GM12864 (cell line): ENCODE measurements around the gene ZCWPW2.

Source experiments
- DNase-seq: peaks from one replicate; pipeline ENCODE4 v3.0.0-alpha.2; 2011; ENCODE audit warnings: low read depth
- H3K4me3 ChIP-seq: 2 replicates; pipeline ENCODE4 v1.5.1; 2011; ENCODE audit warnings: mild to moderate bottlenecking, low read depth, low read length, control low read depth
- TF ChIP-seq, protein P1 (sequence below): IDR thresholded peaks from 2 replicates; pipeline ENCODE4 v1.5.1; 2011; ENCODE audit warnings: low read depth, mild to moderate bottlenecking, moderate library complexity, low read length, control low read depth, inconsistent platforms; ENCODE audit errors: missing control alignments

Gene ZCWPW2

DNA sequence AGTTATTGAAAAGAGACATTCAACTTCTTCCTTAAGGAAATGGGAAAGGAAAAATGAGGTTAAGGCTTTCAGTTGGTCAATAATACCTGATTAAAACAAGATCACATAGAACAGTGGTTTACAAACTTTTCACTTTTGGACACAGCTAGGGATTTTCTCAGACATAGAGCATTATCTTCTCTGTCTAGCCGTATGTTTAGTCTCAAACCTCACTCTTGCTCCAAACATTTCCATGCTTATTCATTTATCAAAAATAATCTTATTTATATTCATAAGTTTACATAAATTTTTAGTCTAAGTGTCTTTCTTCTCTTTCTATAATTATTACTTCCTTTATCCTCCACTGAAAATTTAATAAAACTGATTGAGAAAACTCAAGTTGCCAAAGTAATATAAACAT is 114.3 kb downstream of the ZCWPW2 start:
- TF ChIP-seq, protein P1, sequence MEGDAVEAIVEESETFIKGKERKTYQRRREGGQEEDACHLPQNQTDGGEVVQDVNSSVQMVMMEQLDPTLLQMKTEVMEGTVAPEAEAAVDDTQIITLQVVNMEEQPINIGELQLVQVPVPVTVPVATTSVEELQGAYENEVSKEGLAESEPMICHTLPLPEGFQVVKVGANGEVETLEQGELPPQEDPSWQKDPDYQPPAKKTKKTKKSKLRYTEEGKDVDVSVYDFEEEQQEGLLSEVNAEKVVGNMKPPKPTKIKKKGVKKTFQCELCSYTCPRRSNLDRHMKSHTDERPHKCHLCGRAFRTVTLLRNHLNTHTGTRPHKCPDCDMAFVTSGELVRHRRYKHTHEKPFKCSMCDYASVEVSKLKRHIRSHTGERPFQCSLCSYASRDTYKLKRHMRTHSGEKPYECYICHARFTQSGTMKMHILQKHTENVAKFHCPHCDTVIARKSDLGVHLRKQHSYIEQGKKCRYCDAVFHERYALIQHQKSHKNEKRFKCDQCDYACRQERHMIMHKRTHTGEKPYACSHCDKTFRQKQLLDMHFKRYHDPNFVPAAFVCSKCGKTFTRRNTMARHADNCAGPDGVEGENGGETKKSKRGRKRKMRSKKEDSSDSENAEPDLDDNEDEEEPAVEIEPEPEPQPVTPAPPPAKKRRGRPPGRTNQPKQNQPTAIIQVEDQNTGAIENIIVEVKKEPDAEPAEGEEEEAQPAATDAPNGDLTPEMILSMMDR, result no peak
- no peak overlapping the region for H3K4me3 ChIP-seq
- DNase-seq, result no peak

DNA sequence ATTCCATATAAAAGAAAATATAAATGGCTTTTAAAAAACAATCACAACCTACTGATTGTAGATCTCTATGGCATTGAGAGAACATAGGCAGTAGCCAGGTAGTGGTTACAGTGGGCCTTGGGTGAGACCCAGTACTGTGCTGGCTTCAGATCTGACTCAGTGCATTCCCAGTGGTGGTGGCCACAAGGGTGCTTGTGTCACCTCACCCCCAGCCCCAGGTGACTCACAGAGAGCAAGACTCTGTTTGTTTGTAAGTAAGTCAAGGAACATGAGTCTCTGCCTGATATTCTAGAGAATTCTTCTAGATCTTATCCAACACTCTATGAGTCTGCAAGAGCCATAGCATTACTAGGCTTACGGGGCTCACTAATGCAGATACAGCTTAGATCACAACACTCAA is 118.9 kb downstream of the ZCWPW2 start:
- TF ChIP-seq, protein P1, result no peak

DNA sequence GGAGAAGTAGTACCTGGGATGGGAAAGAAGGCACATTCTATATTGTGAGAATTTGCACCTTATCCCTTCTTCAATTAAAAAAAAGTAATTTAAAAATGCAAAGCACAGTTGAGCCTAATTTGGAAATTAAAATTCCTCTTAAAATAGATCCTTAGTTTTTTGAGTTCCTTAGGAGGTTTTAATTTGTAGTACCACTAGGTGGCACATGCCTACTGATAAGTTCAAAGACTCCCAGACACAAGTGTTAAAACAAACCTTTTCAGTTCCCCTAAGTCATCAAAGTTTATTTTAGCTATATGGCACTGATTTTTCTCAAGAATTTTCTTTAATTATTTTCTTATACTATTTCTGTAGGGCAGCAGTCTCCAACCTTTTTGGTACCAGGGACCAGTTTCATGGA is 127.7 kb downstream of the ZCWPW2 start:
- peak; percentile 1 for DNase-seq
- TF ChIP-seq, protein P1, result peak; percentile 45
- H3K4me3 ChIP-seq, result no peak overlapping the region

More for the DNA sequence above, 118.9 kb downstream of the ZCWPW2 start:
- H3K4me3 ChIP-seq, result no peak overlapping the region
- no peak for DNase-seq

DNA sequence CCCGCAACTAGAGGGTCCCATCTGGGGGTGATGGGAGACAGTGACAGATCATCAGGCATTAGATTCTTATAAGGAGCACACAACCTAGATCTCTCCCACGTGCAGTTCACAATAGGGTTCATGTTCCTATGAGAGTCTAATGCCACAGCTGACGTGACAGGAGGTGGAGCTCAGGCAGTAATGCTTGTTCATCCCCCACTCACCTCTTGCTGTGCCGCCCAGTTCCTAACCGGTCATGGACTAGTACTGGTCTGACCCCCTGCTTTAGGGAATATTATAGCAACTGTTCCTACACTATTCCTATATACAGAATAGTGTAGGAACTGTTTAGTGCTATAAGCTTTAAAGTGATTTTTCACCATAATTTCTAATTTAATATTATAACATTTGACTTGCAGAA is 128.2 kb downstream of the ZCWPW2 start:
- no peak for DNase-seq
- TF ChIP-seq, protein P1, result no peak
- H3K4me3 ChIP-seq, result no peak overlapping the region

DNA sequence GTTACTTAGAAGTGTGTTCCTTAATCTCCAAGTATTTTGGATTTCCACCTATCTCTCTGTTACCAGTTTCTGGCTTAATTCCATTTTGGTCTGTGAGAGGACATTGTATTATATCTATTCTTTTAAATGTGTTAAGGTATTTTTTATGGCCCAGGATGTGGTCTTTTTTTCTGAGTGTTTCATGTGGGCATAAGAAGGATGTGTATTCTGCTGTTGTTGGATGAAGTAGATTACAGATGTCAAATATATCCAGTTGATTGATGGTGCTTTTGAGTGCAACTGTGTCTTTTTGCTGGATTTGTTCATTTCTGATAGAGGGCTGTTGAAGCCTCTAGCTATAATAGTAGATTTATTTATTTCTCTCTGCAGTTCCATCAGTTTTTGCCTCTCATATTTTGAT is 136.6 kb downstream of the ZCWPW2 start:
- no peak for DNase-seq
- TF ChIP-seq, protein P1, result no peak
- H3K4me3 ChIP-seq, result no peak overlapping the region

DNA sequence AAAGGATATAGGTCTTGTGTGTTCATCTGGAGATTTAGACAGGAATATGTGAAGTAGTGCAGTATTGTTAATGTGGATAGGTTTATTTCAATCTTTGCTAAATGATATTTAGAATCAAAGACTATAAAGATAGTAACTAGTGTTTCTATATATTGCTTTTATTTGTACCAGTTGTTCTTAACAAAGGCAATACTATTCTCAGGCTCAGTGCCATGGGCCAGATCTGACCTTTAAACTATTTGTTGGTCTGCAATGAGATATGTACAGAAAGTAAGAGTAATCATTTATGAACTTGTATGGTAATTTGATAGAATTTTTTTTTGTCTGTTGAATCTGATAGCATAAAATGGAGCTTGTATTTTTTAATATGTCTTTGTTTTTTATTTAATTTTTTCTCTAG is 146.8 kb downstream of the ZCWPW2 start:
- no peak for DNase-seq
- H3K4me3 ChIP-seq, result no peak overlapping the region
- TF ChIP-seq, protein P1, result no peak

DNA sequence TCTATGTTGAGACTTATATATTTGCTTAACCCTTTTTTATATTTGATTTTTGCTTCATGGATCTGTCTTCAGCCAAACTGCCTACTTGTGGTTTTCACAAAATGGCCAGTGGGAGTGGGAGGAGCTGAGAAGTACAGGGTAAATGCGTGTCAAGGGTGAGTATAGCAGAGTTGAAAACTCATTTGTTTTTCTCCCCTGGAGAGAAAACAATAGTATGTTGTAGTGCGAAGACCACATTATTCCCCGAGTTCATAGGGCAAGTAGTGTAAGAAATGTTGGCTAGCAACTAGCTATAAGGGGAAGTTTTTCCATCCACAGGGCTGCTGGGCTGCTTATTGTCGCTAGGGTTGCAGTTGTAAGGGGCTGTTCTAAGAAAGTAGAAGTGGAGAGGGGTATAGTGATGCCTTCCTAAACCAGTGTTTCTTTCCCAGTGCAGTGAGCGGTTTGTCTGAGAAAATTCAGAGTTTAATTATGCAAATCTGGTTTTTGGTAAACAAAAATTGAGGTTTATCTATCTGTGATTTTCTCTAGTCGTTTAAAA is 153.9 kb downstream of the ZCWPW2 start:
- H3K4me3 ChIP-seq, result no peak overlapping the region
- no peak for DNase-seq
- TF ChIP-seq, protein P1, result no peak
